HEK293 (cell line): ENCODE data around the gene WASL.

Experiments
- CTCF ChIA-PET: fragments of 350-600 bp; formaldehyde crosslinking; extraction: SDS; loops from one replicate; lab custom pipeline; 2021; ENCODE audit warnings: antibody characterized with exemption; lab: Yijun Ruan, JAX
- POLR2A ChIA-PET: fragments of 300-600 bp; formaldehyde crosslinking; extraction: SDS; loops from one replicate; lab custom pipeline; 2020; ENCODE audit warnings: antibody characterized with exemption, inconsistent platforms; lab: Yijun Ruan, JAX
- H3K27ac ChIP-seq: fragments of 200-500 bp; sonication (Bioruptor generic); 2 replicates; pipeline ENCODE4 v1.5.1; 2014; ENCODE audit warnings: low read depth, low read length, control low read depth, inconsistent platforms; ENCODE audit errors: extremely low read depth
- H3K36me3 ChIP-seq, 2 experiments: fragments of 200-500 bp in 1 of 2; sonication (Bioruptor generic) in 1 of 2; 1 replicate in 1 of 2; 2 replicates in 1 of 2; pipeline ENCODE4 v1.5.1; 2014 to 2017; ENCODE audit warnings: inconsistent platforms in 2 of 2, low read length in 2 of 2; ENCODE audit not compliant: control insufficient read depth in 2 of 2, insufficient read depth in 1 of 2
- H3K4me1 ChIP-seq: fragments of 200-500 bp; sonication (Bioruptor generic); 2 replicates; pipeline ENCODE4 v1.5.1; 2014; ENCODE audit warnings: mild to moderate bottlenecking, low read length, inconsistent platforms; ENCODE audit not compliant: control insufficient read depth, insufficient read depth
- H3K4me3 ChIP-seq: 2 replicates; pipeline ENCODE4 v1.5.1; 2011; ENCODE audit warnings: low read depth, mild to moderate bottlenecking, control low read depth, low read length, moderate library complexity
- H3K9me3 ChIP-seq: fragments of 200-500 bp; sonication (Bioruptor generic); 2 replicates; pipeline ENCODE4 v1.5.1; 2014; ENCODE audit warnings: low read depth, low read length, inconsistent platforms; ENCODE audit not compliant: control insufficient read depth, insufficient read depth
- BCL11B ChIP-seq: fragments of 450-650 bp; formaldehyde crosslinking; IDR thresholded peaks from 2 replicates; pipeline ENCODE4 v1.5.1; 2016; ENCODE audit warnings: low read depth, missing biosample characterization, missing genetic modification characterization
- KLF10 ChIP-seq: fragments of 450-650 bp; IDR thresholded peaks from 2 replicates; pipeline ENCODE4 v1.5.1; 2018; ENCODE audit warnings: missing biosample characterization, mild to moderate bottlenecking, missing genetic modification characterization
- ZBTB48 ChIP-seq: fragments of 450-650 bp; formaldehyde crosslinking; IDR thresholded peaks from 2 replicates; pipeline ENCODE4 v1.5.1; 2016; ENCODE audit warnings: missing biosample characterization, missing genetic modification characterization
- ZBTB8A ChIP-seq: fragments of 450-650 bp; formaldehyde crosslinking; IDR thresholded peaks from 2 replicates; pipeline ENCODE4 v1.5.1; 2016; ENCODE audit warnings: missing biosample characterization, missing genetic modification characterization
- ZFP3 ChIP-seq: fragments of 450-650 bp; formaldehyde crosslinking; IDR thresholded peaks from 2 replicates; pipeline ENCODE4 v1.5.1; 2016; ENCODE audit warnings: low read depth, missing biosample characterization, missing genetic modification characterization
- ZFP69B ChIP-seq: fragments of 450-650 bp; formaldehyde crosslinking; IDR thresholded peaks from 2 replicates; pipeline ENCODE4 v1.5.1; 2016; ENCODE audit warnings: missing biosample characterization, missing genetic modification characterization
- ZNF138 ChIP-seq: fragments of 450-650 bp; formaldehyde crosslinking; IDR thresholded peaks from 2 replicates; pipeline ENCODE4 v1.5.1; 2016; ENCODE audit warnings: missing biosample characterization, missing genetic modification characterization, borderline replicate concordance
- ZNF169 ChIP-seq: fragments of 450-650 bp; formaldehyde crosslinking; IDR thresholded peaks from 2 replicates; pipeline ENCODE4 v1.5.1; 2016; ENCODE audit warnings: missing biosample characterization, missing genetic modification characterization
- ZNF202 ChIP-seq: fragments of 450-650 bp; formaldehyde crosslinking; IDR thresholded peaks from 2 replicates; pipeline ENCODE4 v1.5.1; 2016; ENCODE audit warnings: missing biosample characterization, missing genetic modification characterization, borderline replicate concordance
- ZNF214 ChIP-seq: fragments of 450-650 bp; formaldehyde crosslinking; IDR thresholded peaks from 2 replicates; pipeline ENCODE4 v1.5.1; 2017; ENCODE audit warnings: missing biosample characterization, mild to moderate bottlenecking, missing genetic modification characterization, borderline replicate concordance
- ZNF221 ChIP-seq: fragments of 450-650 bp; formaldehyde crosslinking; IDR thresholded peaks from 2 replicates; pipeline ENCODE4 v1.5.1; 2017; ENCODE audit warnings: missing biosample characterization, missing genetic modification characterization, borderline replicate concordance
- ZNF324 ChIP-seq: fragments of 450-650 bp; formaldehyde crosslinking; IDR thresholded peaks from 2 replicates; pipeline ENCODE4 v1.5.1; 2016; ENCODE audit warnings: missing biosample characterization, missing genetic modification characterization
- ZNF341 ChIP-seq: fragments of 450-650 bp; formaldehyde crosslinking; IDR thresholded peaks from 2 replicates; pipeline ENCODE4; 2016; ENCODE audit warnings: low read depth, missing biosample characterization, missing genetic modification characterization
- ZNF354C ChIP-seq: fragments of 450-650 bp; formaldehyde crosslinking; IDR thresholded peaks from 2 replicates; pipeline ENCODE4 v1.5.1; 2016; ENCODE audit warnings: missing biosample characterization, missing genetic modification characterization, low read depth, borderline replicate concordance
- ZNF426 ChIP-seq: fragments of 450-650 bp; formaldehyde crosslinking; IDR thresholded peaks from 2 replicates; pipeline ENCODE4 v1.5.1; 2017; ENCODE audit warnings: missing biosample characterization, missing genetic modification characterization, mild to moderate bottlenecking, inconsistent platforms, moderate library complexity
- ZNF629 ChIP-seq: fragments of 450-650 bp; formaldehyde crosslinking; IDR thresholded peaks from 2 replicates; pipeline ENCODE4 v1.5.1; 2017; ENCODE audit warnings: missing biosample characterization, missing genetic modification characterization
- ZNF776 ChIP-seq: fragments of 450-650 bp; formaldehyde crosslinking; IDR thresholded peaks from 2 replicates; pipeline ENCODE4 v1.5.0; 2017; ENCODE audit warnings: missing biosample characterization, missing genetic modification characterization, borderline replicate concordance
- ZSCAN23 ChIP-seq: fragments of 450-650 bp; formaldehyde crosslinking; IDR thresholded peaks from 2 replicates; pipeline ENCODE4 v1.5.1; 2016; ENCODE audit warnings: missing biosample characterization, missing genetic modification characterization
- ZSCAN30 ChIP-seq: fragments of 450-650 bp; IDR thresholded peaks from 2 replicates; pipeline ENCODE4 v1.5.1; 2018; ENCODE audit warnings: missing biosample characterization, mild to moderate bottlenecking, missing genetic modification characterization, moderate library complexity
- TF ChIP-seq, protein P1 (sequence below): fragments of 450-650 bp; formaldehyde crosslinking; IDR thresholded peaks from 2 replicates; pipeline ENCODE4 v1.5.1; 2016; ENCODE audit warnings: missing biosample characterization, missing genetic modification characterization
- TF ChIP-seq, protein P2 (sequence below): fragments of 450-650 bp; formaldehyde crosslinking; IDR thresholded peaks from 2 replicates; pipeline ENCODE4 v1.5.1; 2016; ENCODE audit warnings: missing biosample characterization, missing genetic modification characterization
- TF ChIP-seq, protein P3 (sequence below): fragments of 450-650 bp; formaldehyde crosslinking; IDR thresholded peaks from 2 replicates; pipeline ENCODE4 v1.5.1; 2016; ENCODE audit warnings: missing biosample characterization, missing genetic modification characterization
- TF ChIP-seq, protein P4 (sequence below): fragments of 450-650 bp; formaldehyde crosslinking; IDR thresholded peaks from 2 replicates; pipeline ENCODE4 v1.5.1; 2017; ENCODE audit warnings: missing biosample characterization, missing genetic modification characterization
- TF ChIP-seq, protein P5 (sequence below): fragments of 450-650 bp; formaldehyde crosslinking; IDR thresholded peaks from 2 replicates; pipeline ENCODE4 v1.5.1; 2016; ENCODE audit warnings: missing biosample characterization, missing genetic modification characterization
- TF ChIP-seq, protein P6 (sequence below): fragments of 450-650 bp; formaldehyde crosslinking; IDR thresholded peaks from 2 replicates; pipeline ENCODE4 v1.5.1; 2017; ENCODE audit warnings: missing biosample characterization, mild to moderate bottlenecking, missing genetic modification characterization, moderate library complexity
- TF ChIP-seq, protein P7 (sequence below): fragments of 450-650 bp; formaldehyde crosslinking; IDR thresholded peaks from 2 replicates; pipeline ENCODE4 v1.5.1; 2016; ENCODE audit warnings: missing biosample characterization, missing genetic modification characterization

WASL gene

DNA sequence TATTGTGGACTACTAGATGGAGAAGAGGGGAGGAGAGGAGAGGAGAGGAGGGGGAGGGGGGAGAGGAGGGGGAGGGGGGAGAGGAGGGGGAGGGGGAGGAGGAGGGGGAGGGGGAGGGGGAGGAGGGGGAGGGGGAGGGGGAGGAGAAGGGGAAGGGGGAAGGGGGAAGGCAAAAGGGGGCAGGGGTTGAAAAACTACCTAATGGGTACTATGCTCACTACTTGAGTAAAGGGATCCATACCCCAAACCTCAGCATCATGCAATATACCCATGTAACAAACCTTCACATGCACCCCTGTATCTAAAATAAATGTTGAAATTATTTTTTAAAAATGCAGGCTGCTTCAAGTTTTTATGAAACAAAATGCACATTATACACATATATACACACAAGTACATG lies 108.2 kb downstream of the WASL start:
- Histone ChIP-seq H3K27ac (no peak overlapping the region), H3K36me3 (no peaks in the 10 kb centered on the region), H3K9me3 (no peaks in the 10 kb centered on the region), H3K4me1 (peaks cover 9% of the 10 kb centered on the region), H3K4me3 (no peak overlapping the region)
- CTCF ChIA-PET = interaction anchor here (1.4 kb wide), 1 partner anchor 59 kb away, joined by 4 read pairs; no protein-coding TSS in a partner anchor
- TF ChIP-seq, protein P1, sequence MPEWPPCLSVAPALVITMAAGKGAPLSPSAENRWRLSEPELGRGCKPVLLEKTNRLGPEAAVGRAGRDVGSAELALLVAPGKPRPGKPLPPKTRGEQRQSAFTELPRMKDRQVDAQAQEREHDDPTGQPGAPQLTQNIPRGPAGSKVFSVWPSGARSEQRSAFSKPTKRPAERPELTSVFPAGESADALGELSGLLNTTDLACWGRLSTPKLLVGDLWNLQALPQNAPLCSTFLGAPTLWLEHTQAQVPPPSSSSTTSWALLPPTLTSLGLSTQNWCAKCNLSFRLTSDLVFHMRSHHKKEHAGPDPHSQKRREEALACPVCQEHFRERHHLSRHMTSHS = no peak
- TF ChIP-seq ZSCAN30 = no peak
- no peak for TF ChIP-seq BCL11B (tag by site-specific recombination)
- TF ChIP-seq ZNF426 (tag by site-specific recombination) = no peak
- no peak for TF ChIP-seq ZNF341 (tag by site-specific recombination)
- no peak for TF ChIP-seq ZNF202 (tag by site-specific recombination)
- TF ChIP-seq ZNF138 (tag by site-specific recombination) = no peak
- TF ChIP-seq, protein P2, sequence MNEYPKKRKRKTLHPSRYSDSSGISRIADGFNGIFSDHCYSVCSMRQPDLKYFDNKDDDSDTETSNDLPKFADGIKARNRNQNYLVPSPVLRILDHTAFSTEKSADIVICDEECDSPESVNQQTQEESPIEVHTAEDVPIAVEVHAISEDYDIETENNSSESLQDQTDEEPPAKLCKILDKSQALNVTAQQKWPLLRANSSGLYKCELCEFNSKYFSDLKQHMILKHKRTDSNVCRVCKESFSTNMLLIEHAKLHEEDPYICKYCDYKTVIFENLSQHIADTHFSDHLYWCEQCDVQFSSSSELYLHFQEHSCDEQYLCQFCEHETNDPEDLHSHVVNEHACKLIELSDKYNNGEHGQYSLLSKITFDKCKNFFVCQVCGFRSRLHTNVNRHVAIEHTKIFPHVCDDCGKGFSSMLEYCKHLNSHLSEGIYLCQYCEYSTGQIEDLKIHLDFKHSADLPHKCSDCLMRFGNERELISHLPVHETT = no peak
- TF ChIP-seq ZBTB48 (tag by site-specific recombination) = no peak
- TF ChIP-seq, protein P3, sequence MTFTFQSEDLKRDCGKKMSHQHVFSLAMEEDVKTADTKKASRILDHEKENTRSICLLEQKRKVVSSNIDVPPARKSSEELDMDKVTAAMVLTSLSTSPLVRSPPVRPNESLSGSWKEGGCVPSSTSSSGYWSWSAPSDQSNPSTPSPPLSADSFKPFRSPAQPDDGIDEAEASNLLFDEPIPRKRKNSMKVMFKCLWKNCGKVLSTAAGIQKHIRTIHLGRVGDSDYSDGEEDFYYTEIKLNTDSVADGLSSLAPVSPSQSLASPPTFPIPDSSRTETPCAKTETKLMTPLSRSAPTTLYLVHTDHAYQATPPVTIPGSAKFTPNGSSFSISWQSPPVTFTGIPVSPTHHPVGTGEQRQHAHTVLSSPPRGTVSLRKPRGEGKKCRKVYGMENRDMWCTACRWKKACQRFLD (tag by site-specific recombination) = no peak
- TF ChIP-seq ZNF169 = no peak
- TF ChIP-seq ZNF221 = no peak
- no peak for TF ChIP-seq ZNF324 (tag by site-specific recombination)
- TF ChIP-seq ZNF214 (tag by site-specific recombination) = no peak
- TF ChIP-seq, protein P4, sequence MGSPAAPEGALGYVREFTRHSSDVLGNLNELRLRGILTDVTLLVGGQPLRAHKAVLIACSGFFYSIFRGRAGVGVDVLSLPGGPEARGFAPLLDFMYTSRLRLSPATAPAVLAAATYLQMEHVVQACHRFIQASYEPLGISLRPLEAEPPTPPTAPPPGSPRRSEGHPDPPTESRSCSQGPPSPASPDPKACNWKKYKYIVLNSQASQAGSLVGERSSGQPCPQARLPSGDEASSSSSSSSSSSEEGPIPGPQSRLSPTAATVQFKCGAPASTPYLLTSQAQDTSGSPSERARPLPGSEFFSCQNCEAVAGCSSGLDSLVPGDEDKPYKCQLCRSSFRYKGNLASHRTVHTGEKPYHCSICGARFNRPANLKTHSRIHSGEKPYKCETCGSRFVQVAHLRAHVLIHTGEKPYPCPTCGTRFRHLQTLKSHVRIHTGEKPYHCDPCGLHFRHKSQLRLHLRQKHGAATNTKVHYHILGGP = no peak
- POLR2A ChIA-PET = no interaction called here

DNA sequence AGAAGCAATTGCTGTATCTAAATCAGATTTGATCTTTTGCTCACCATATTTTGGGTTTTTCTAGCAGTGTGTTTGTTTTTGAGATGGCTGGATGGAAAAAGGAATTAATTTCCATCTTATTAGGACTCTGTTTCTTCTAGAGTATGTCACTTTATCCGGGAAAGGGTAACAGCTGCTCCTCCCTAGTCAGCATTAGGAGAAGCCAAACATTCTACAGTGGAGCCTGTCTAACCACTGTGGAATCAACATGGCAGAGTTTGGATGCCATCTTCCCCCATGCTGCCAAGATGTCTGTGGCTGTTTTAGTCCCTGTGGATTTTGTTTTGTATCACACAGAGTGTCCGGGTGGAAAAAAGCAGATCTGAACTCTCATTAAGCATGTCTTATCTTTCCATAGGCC lies 109.2 kb downstream of the WASL start:
- H3K4me1 ChIP-seq = peaks cover 9% of the 10 kb centered on the region
- POLR2A ChIA-PET = no interaction called here
- TF ChIP-seq ZBTB8A (tag by site-specific recombination) (no peak), ZFP3 (tag by site-specific recombination) (no peak), ZNF354C (tag by site-specific recombination) (no peak), ZSCAN23 (tag by site-specific recombination) (no peak), ZNF629 (no peak), ZFP69B (tag by site-specific recombination) (no peak), KLF10 (tag by site-specific recombination) (no peak), ZNF776 (tag by site-specific recombination) (no peak)
- TF ChIP-seq, protein P5, sequence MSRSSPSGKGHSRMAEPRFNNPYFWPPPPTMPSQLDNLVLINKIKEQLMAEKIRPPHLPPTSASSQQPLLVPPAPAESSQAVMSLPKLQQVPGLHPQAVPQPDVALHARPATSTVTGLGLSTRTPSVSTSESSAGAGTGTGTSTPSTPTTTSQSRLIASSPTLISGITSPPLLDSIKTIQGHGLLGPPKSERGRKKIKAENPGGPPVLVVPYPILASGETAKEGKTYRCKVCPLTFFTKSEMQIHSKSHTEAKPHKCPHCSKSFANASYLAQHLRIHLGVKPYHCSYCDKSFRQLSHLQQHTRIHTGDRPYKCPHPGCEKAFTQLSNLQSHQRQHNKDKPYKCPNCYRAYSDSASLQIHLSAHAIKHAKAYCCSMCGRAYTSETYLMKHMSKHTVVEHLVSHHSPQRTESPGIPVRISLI (tag by site-specific recombination) = no peak
- TF ChIP-seq, protein P6, sequence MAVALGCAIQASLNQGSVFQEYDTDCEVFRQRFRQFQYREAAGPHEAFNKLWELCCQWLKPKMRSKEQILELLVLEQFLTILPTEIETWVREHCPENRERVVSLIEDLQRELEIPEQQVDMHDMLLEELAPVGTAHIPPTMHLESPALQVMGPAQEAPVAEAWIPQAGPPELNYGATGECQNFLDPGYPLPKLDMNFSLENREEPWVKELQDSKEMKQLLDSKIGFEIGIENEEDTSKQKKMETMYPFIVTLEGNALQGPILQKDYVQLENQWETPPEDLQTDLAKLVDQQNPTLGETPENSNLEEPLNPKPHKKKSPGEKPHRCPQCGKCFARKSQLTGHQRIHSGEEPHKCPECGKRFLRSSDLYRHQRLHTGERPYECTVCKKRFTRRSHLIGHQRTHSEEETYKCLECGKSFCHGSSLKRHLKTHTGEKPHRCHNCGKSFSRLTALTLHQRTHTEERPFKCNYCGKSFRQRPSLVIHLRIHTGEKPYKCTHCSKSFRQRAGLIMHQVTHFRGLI (tag by site-specific recombination) = no peak
- TF ChIP-seq, protein P7, sequence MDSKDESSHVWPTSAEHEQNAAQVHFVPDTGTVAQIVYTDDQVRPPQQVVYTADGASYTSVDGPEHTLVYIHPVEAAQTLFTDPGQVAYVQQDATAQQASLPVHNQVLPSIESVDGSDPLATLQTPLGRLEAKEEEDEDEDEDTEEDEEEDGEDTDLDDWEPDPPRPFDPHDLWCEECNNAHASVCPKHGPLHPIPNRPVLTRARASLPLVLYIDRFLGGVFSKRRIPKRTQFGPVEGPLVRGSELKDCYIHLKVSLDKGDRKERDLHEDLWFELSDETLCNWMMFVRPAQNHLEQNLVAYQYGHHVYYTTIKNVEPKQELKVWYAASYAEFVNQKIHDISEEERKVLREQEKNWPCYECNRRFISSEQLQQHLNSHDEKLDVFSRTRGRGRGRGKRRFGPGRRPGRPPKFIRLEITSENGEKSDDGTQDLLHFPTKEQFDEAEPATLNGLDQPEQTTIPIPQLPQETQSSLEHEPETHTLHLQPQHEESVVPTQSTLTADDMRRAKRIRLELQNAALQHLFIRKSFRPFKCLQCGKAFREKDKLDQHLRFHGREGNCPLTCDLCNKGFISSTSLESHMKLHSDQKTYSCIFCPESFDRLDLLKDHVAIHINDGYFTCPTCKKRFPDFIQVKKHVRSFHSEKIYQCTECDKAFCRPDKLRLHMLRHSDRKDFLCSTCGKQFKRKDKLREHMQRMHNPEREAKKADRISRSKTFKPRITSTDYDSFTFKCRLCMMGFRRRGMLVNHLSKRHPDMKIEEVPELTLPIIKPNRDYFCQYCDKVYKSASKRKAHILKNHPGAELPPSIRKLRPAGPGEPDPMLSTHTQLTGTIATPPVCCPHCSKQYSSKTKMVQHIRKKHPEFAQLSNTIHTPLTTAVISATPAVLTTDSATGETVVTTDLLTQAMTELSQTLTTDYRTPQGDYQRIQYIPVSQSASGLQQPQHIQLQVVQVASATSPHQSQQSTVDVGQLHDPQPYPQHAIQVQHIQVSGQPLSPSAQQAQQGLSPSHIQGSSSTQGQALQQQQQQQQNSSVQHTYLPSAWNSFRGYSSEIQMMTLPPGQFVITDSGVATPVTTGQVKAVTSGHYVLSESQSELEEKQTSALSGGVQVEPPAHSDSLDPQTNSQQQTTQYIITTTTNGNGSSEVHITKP (tag by site-specific recombination) = no peak
- H3K27ac ChIP-seq = no peak overlapping the region
- no peaks in the 10 kb centered on the region for H3K9me3 ChIP-seq
- no peaks in the 10 kb centered on the region for H3K36me3 ChIP-seq
- no peak overlapping the region for H3K4me3 ChIP-seq
- CTCF ChIA-PET = interaction anchor here (1.2 to 1.4 kb wide), 2 partner anchors 58 to 225 kb away, joined by 3 to 4 read pairs; no protein-coding TSS in a partner anchor
